HL-60 (cell line): ENCODE measurements around the gene C1QTNF9.

Experiments
- DNase-seq, 2 experiments: peaks; one replicate each; pipeline ENCODE4 v3.0.0-alpha.2; 2010 to 2020; ENCODE audit warnings: low read depth in 1 of 2, low spot score in 1 of 2
- H3K27ac ChIP-seq: fragments of 250-450 bp; sonication (Bioruptor Pico); replicated peaks from 2 replicates; pipeline ENCODE4 v1.5.1; 2020; ENCODE audit warnings: mild to moderate bottlenecking, moderate library complexity
- H3K27me3 ChIP-seq: fragments of 250-450 bp; sonication (Bioruptor Pico); 2 replicates; pipeline ENCODE4 v1.5.1; 2021; ENCODE audit warnings: mild to moderate bottlenecking, moderate library complexity; ENCODE audit not compliant: insufficient read depth, poor library complexity, severe bottlenecking
- H3K4me3 ChIP-seq: replicated peaks from 2 replicates; pipeline ENCODE4 v1.5.1; 2011; ENCODE audit warnings: mild to moderate bottlenecking, control low read depth, low read length; ENCODE audit not compliant: insufficient read depth
- GABPA ChIP-seq: IDR thresholded peaks from 2 replicates; pipeline ENCODE4 v1.6.1; 2012; ENCODE audit warnings: low read depth
- POLR2AphosphoS5 ChIP-seq: IDR thresholded peaks from 2 replicates; pipeline ENCODE4 v1.6.1; 2012; ENCODE audit warnings: low read depth
- SPI1 ChIP-seq: IDR thresholded peaks from 2 replicates; pipeline ENCODE4 v1.6.1; 2012; ENCODE audit warnings: low read depth, mild to moderate bottlenecking, borderline replicate concordance
- TF ChIP-seq, protein P1 (sequence below): IDR thresholded peaks from one replicate; pipeline ENCODE4 v1.5.1; 2011; ENCODE audit warnings: low read length, control low read depth, inconsistent platforms; ENCODE audit not compliant: insufficient read depth
- TF ChIP-seq, protein P2 (sequence below): IDR thresholded peaks from 2 replicates; pipeline ENCODE4 v1.6.1; 2012; ENCODE audit warnings: low read depth; ENCODE audit not compliant: insufficient replicate concordance

Gene C1QTNF9

DNA sequence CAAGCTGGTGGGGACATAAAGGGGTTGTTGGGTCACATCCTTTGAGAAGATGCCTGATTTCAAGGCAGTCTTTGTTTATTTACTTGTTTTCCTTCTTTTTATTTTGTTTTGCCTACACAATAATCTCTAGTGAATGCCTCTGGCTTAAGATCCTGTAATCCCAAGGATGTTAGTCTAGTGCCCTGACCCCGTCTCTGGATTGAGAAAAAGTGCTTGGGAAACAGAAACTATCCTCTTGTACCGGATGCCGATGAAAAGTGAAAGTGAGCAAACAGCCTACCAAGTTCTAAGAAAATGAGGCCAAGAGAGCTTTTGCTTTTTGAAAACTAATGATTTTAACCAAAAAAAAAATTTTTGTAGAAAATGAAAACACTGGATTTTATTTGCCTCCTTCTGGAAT lies 42.1 kb upstream of the C1QTNF9 start:
- no peaks in the 10 kb centered on the region for H3K27me3 ChIP-seq
- TF ChIP-seq SPI1 (no peak), GABPA (no peak), POLR2AphosphoS5 (no peak)
- TF ChIP-seq, protein P1, sequence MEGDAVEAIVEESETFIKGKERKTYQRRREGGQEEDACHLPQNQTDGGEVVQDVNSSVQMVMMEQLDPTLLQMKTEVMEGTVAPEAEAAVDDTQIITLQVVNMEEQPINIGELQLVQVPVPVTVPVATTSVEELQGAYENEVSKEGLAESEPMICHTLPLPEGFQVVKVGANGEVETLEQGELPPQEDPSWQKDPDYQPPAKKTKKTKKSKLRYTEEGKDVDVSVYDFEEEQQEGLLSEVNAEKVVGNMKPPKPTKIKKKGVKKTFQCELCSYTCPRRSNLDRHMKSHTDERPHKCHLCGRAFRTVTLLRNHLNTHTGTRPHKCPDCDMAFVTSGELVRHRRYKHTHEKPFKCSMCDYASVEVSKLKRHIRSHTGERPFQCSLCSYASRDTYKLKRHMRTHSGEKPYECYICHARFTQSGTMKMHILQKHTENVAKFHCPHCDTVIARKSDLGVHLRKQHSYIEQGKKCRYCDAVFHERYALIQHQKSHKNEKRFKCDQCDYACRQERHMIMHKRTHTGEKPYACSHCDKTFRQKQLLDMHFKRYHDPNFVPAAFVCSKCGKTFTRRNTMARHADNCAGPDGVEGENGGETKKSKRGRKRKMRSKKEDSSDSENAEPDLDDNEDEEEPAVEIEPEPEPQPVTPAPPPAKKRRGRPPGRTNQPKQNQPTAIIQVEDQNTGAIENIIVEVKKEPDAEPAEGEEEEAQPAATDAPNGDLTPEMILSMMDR: no peak
- TF ChIP-seq, protein P2, sequence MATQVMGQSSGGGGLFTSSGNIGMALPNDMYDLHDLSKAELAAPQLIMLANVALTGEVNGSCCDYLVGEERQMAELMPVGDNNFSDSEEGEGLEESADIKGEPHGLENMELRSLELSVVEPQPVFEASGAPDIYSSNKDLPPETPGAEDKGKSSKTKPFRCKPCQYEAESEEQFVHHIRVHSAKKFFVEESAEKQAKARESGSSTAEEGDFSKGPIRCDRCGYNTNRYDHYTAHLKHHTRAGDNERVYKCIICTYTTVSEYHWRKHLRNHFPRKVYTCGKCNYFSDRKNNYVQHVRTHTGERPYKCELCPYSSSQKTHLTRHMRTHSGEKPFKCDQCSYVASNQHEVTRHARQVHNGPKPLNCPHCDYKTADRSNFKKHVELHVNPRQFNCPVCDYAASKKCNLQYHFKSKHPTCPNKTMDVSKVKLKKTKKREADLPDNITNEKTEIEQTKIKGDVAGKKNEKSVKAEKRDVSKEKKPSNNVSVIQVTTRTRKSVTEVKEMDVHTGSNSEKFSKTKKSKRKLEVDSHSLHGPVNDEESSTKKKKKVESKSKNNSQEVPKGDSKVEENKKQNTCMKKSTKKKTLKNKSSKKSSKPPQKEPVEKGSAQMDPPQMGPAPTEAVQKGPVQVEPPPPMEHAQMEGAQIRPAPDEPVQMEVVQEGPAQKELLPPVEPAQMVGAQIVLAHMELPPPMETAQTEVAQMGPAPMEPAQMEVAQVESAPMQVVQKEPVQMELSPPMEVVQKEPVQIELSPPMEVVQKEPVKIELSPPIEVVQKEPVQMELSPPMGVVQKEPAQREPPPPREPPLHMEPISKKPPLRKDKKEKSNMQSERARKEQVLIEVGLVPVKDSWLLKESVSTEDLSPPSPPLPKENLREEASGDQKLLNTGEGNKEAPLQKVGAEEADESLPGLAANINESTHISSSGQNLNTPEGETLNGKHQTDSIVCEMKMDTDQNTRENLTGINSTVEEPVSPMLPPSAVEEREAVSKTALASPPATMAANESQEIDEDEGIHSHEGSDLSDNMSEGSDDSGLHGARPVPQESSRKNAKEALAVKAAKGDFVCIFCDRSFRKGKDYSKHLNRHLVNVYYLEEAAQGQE: no peak
- no peak for DNase-seq
- no peak overlapping the region for H3K4me3 ChIP-seq
- no peak overlapping the region for H3K27ac ChIP-seq

DNA sequence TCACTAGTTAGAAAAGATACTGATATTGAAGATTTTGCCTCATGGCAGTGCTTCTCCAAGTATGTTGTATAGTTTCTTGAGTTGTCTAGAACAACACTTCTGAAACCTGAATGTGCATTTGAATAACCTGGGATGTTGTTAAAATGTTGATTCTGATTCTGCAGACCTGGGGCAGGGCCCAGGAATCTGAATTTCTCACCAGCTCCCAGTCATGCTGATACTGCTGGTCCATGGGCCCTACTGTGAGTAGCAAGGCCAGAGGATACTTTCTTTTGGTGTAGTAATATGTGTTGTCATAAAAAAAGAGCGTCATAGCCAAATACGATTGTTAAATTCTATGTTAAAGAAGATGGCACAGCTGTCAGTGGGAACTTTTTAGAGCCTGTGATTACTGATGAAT lies 41.6 kb upstream of the C1QTNF9 start:
- TF ChIP-seq, protein P2: no peak
- TF ChIP-seq SPI1 (no peak), POLR2AphosphoS5 (no peak), GABPA (no peak)
- TF ChIP-seq, protein P1: no peak
- no peak for DNase-seq
- no peak overlapping the region for H3K27ac ChIP-seq
- no peaks in the 10 kb centered on the region for H3K27me3 ChIP-seq
- H3K4me3 ChIP-seq: no peak overlapping the region

DNA sequence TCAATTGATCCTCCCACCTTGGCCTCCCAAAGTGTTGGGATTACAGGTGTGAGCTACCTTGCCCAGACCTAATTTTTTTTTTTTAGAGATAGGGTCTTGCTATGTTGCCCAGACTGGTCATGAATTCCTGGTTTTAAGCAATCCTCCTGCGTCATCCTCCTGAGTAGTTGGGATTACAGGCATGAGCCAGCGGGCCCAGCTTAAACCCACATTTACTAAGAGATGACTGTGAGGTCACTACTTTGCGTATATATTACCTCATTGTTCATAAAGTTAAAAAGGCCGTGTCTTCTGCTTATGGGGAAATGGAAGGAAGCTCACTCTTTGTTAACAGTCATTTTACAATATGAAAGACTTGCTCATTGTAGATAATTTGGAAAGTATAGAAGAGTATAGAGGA lies 39.6 kb upstream of the C1QTNF9 start:
- no peak for DNase-seq
- no peaks in the 10 kb centered on the region for H3K27me3 ChIP-seq
- no peak overlapping the region for H3K4me3 ChIP-seq
- no peak for TF ChIP-seq POLR2AphosphoS5
- TF ChIP-seq, protein P2: no peak
- TF ChIP-seq, protein P1: no peak
- TF ChIP-seq GABPA: no peak
- TF ChIP-seq SPI1: no peak
- H3K27ac ChIP-seq: no peak overlapping the region
